GM20000 (cell line): ENCODE data around the gene CACNB4.
A peak's percentile ranks its signal among the peaks of the same experiment; 100 is the strongest.
"Not testable (repeated sequence)": the region's sequence is repeated elsewhere in the genome, so short reads cannot be mapped to it uniquely, and the experiment has no call there.

Experiments
- DNase-seq: peaks from one replicate; pipeline ENCODE4 v3.0.0; 2012; ENCODE audit warnings: low spot score
- TF ChIP-seq, protein P1 (sequence below): IDR thresholded peaks from 2 replicates; pipeline ENCODE4 v1.5.1; 2012; ENCODE audit warnings: mild to moderate bottlenecking, control low read depth; ENCODE audit errors: extremely low read depth, missing control alignments

Gene CACNB4

DNA sequence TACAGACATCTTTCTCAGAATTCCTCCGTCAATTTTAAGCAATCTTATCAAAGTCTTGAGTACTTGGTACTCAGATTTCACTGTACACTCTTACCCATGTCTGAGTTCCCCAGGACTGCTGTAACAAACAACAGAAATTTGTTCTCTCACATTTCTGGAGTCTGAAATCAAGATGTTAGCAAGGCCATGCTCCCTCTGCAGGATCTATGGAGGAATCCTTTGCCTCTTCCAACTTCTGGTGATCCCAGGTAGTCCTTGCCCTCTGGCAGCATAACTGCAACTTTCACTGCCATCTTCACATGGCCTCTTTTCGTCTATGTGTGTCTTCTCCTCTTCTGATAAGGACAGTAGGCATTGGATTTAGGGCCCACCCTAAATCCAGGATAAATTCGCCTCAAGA lies 17.1 kb upstream of the CACNB4 start:
- DNase-seq: no peak
- TF ChIP-seq, protein P1, sequence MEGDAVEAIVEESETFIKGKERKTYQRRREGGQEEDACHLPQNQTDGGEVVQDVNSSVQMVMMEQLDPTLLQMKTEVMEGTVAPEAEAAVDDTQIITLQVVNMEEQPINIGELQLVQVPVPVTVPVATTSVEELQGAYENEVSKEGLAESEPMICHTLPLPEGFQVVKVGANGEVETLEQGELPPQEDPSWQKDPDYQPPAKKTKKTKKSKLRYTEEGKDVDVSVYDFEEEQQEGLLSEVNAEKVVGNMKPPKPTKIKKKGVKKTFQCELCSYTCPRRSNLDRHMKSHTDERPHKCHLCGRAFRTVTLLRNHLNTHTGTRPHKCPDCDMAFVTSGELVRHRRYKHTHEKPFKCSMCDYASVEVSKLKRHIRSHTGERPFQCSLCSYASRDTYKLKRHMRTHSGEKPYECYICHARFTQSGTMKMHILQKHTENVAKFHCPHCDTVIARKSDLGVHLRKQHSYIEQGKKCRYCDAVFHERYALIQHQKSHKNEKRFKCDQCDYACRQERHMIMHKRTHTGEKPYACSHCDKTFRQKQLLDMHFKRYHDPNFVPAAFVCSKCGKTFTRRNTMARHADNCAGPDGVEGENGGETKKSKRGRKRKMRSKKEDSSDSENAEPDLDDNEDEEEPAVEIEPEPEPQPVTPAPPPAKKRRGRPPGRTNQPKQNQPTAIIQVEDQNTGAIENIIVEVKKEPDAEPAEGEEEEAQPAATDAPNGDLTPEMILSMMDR: no peak

DNA sequence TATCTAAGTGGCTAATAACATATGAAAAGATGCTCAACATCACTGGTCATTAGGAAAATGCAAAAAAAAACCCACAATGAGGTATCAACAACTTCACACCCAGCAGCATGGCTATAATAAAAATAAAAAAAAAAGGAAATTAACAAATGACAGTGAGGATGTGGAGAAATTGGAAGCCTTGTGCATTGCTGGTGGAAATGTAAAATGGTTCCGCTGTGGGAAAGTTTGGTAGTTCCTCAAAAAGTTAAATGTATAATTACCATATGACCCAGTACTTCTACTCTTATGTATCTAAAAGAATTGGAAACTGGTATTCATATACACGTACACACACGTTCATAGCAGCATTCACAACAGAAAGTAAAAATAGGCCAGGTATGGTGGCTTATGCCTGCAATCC lies 15.5 kb upstream of the CACNB4 start:
- TF ChIP-seq, protein P1: no peak
- no peak for DNase-seq

DNA sequence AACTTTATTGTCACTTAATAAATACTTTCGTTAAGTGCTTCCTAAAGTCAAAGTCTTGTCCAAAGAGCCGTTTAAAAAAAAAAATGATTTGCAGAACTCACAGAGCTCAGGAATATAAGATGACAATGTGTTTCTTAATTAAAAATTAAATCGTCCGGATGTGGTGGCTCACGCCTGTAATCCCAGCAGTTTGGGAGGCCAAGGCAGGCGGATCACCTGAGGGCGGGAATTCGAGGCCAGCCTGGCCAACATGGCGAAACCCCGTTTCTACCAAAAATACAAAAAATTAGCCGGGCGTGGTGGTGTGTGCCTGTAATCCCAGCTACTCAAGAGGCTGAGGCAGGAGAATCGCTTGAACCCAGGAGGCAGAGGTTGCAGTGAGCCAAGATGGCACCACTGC lies 8.3 kb upstream of the CACNB4 start:
- not testable (repeated sequence) for DNase-seq

DNA sequence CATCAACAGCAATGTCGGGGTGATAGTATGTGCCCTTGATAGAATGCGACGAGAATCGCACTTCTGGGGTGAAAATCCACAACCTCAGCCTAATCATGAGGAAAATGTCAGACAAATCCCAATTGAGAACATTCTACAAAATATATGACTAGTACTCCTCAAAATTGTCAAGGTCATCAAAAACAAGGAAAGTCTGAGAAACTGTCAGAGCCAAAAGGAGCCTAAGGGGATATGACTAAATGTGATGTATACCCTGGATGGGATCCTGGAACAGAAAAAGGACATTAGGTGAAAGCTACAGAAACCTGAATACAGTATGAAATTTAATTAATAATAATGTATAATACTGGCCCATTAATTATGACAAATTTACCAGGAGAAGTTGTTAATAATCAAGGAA lies 7.6 kb upstream of the CACNB4 start:
- no peak for DNase-seq
- TF ChIP-seq, protein P1: no peak

DNA sequence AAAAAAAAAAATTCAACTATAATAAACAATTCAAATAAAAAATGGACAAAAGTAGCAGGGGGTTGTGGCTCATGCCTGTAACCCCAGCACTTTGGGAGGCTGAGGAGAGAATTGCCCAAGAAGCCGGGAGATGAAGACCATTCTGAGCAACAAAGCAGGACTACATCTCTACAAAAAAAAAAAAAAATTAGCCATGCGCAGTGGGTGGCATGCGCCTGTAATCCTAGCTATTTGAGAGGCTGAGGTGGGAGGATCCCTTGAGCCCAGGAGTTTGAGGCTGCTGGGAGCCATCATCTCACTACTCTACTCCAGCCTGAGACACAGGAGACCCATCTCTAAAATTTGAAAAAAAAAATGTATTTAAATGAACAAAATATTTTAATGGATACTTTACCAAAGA lies 4.4 kb upstream of the CACNB4 start:
- TF ChIP-seq, protein P1: no peak
- no peak for DNase-seq

DNA sequence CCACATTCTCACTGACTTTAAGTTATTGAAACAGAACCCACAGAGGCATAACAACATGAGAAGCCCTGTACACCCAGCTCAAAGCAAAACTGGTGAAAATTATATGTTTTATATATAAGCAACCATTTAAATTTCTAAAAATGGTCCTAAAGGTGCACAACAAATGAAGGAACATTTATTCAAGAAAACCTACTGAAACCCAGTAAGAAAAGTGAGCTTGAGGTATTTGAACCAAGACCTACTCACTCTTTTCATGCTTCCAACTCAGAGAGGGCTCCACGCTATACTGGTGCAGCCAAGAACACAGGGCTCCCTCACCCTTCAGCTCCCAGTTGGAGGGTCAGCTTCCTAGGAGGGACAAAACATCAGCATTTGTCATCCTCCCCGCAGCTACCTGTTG lies 2.1 kb upstream of the CACNB4 start:
- no peak for DNase-seq
- TF ChIP-seq, protein P1: no peak

DNA sequence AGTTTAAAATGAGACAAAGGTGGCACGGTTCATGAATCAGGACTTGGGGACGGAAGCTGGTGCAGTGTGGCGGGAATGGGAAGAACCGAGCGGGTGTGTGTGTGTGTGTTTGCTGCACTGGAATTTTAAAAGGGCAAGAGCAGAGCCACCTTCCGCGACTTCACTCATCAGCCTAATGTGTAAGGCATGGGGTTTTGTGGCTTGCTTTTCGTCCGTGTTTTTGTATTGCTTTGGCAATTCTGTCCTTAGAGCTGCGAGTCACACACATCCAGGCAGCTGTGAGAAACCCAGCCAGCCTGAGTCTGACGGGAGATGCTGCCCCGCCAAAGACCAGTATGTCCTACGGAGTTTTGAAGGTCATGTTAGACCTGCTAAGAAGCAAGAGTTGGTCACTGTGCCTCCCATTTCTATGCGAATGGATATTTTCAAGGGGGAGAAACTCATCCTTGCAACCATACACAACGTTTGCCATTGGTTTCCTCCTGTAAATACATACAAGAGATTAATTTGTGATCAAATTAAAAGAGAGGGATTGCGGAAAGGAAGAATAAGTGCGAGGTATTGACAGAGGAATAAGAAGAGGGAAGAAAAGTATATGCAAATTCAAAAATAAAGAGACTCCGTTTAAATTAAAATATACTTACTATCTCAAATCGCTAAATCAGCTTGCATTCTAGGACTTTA lies 665 bp upstream of the CACNB4 start:
- TF ChIP-seq, protein P1: no peak
- DNase-seq: peak; percentile 54

DNA sequence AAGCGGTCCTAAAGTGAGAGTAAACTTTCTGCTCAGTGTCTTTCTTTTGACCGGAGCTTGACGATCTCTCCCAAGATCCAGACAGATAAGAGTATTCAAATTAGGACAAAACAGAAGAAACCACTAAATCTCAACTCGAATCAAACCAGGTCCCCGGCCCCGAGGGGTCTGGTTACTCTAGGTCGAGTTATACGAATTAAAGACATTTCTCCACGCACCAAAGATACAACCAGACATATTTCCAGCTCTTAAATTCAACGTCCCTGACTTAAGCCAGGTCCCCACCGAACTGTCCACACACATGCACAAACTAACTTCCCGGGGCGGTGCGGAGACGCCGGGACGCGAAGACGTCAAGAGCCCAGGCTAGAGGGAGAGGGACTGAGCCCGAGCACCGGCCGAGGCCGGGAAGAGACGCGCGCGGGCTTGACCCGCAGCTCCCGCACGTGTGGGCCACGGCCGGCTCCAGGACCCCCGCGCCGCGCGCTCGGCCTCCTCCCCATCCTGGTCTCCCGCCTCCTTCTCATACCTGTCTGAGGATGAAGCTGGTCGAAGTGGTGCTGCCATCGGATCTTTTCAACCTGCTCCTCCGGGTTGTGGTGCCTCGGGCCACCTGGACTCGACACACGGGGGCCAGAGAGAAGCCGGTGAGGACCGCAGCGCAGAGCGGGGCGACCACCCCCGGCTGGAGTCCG lies 896 bp downstream of the CACNB4 start:
- TF ChIP-seq, protein P1: no peak
- DNase-seq: peak; percentile 71
